Hematopoietic multipotent progenitor cell (in vitro differentiated cells): ENCODE data around the gene OPALIN. TPM values are rescaled to one million over a fixed set of nuclear protein-coding genes. Genes with fewer than 3 reads are reported as not detected.
A peak's percentile ranks its signal among the peaks of the same experiment; 100 is the strongest.

Source experiments
- DNase-seq, 3 donors: peaks; one replicate each; pipeline ENCODE4 v3.0.0-alpha.2; 2011 to 2015; ENCODE audit warnings: low read depth in 2 of 3, low spot score in 2 of 3
- total RNA-seq: library from RNA; depleted of rRNA; stranded (reverse); fragments of >200 nt; gene quantifications from one replicate; pipeline ENCODE4 v1.2.3, GENCODE V29; 2012

The OPALIN gene
- under 0.01 TPM for total RNA-seq

- DNase-seq, result no peak
Observed at GRCh38 chr10:96358851-96359540, at the start of gene OPALIN. Gene OPALIN, minus strand, starts transcription at chr10:96359002. Its CDS starts 106 bp downstream, at chr10:96358896.

- no peak for DNase-seq
Observed at GRCh38 chr10:96408201-96408600, 49.4 kb upstream of the OPALIN start.

GRCh38 chr10:96407560-96408069 is 48.8 kb upstream of the OPALIN start:
- DNase-seq, result no peak

- no peak for DNase-seq
Observed at GRCh38 chr10:96406091-96406490, 47.3 kb upstream of the OPALIN start.

- no peak for DNase-seq
Observed at GRCh38 chr10:96402417-96403305, 43.9 kb upstream of the OPALIN start.

GRCh38 chr10:96401036-96401435 is 42.2 kb upstream of the OPALIN start:
- DNase-seq, result no peak

GRCh38 chr10:96400465-96400864 is 41.7 kb upstream of the OPALIN start:
- no peak for DNase-seq

GRCh38 chr10:96397902-96398301 is 39.1 kb upstream of the OPALIN start:
- DNase-seq, result no peak

GRCh38 chr10:96395931-96396877 is 37.4 kb upstream of the OPALIN start:
- peak; percentile 25 to 86 (median 76) for DNase-seq

GRCh38 chr10:96390460-96390864 is 31.7 kb upstream of the OPALIN start:
- no peak for DNase-seq

- no peak for DNase-seq
Observed at GRCh38 chr10:96389785-96390184, 31.0 kb upstream of the OPALIN start.

GRCh38 chr10:96387601-96388000 is 28.8 kb upstream of the OPALIN start:
- no peak for DNase-seq

GRCh38 chr10:96387161-96387560 is 28.4 kb upstream of the OPALIN start:
- no peak for DNase-seq

GRCh38 chr10:96384506-96384905 is 25.7 kb upstream of the OPALIN start:
- no peak for DNase-seq

- no peak for DNase-seq
Observed at GRCh38 chr10:96380821-96381220, 22.0 kb upstream of the OPALIN start.

GRCh38 chr10:96379758-96380157 is 21.0 kb upstream of the OPALIN start:
- DNase-seq, result no peak

- no peak for DNase-seq
Observed at GRCh38 chr10:96378741-96379140, 19.9 kb upstream of the OPALIN start.

- DNase-seq, result no peak
Observed at GRCh38 chr10:96377816-96378294, 19.1 kb upstream of the OPALIN start.

GRCh38 chr10:96376483-96376882 is 17.7 kb upstream of the OPALIN start:
- no peak for DNase-seq
